Bronchial epithelial cell (primary cell): ENCODE measurements around the gene VWA8. TPM values are rescaled to one million over a fixed set of nuclear protein-coding genes. Genes with fewer than 3 reads are reported as not detected.

Source experiments
- DNase-seq: peaks from one replicate; pipeline ENCODE4 v3.0.0-alpha.2; 2010; ENCODE audit warnings: low read depth
- FAIRE-seq: peaks from 2 replicates; lab custom pipeline; 2011; peaks lifted over from hg19 to GRCh38; lab: Jason Lieb, UNC
- H3K27me3 ChIP-seq: 2 replicates; pipeline ENCODE4 v1.5.1; 2011; ENCODE audit warnings: low read length; ENCODE audit not compliant: control insufficient read depth, insufficient read depth
- H3K36me3 ChIP-seq: 2 replicates; pipeline ENCODE4 v1.5.1; 2011; ENCODE audit warnings: low read length; ENCODE audit not compliant: control insufficient read depth, insufficient read depth
- H3K4me3 ChIP-seq: 2 replicates; pipeline ENCODE4 v1.5.1; 2011; ENCODE audit warnings: mild to moderate bottlenecking, low read depth, low read length, control low read depth
- total RNA-seq: library from RNA; depleted of rRNA; stranded (reverse); fragments of >200 nt; gene quantifications from 2 replicates; pipeline ENCODE4 v1.2.1, GENCODE V29; 2014
- TF ChIP-seq, protein P1 (sequence below): IDR thresholded peaks from 2 replicates; pipeline ENCODE4 v1.5.1; 2011; ENCODE audit warnings: mild to moderate bottlenecking, moderate library complexity, low read length, control low read depth, inconsistent platforms; ENCODE audit not compliant: insufficient read depth, severe bottlenecking

Gene VWA8
- total RNA-seq, 1 donor from 2014 or later = 17.1 TPM

DNA sequence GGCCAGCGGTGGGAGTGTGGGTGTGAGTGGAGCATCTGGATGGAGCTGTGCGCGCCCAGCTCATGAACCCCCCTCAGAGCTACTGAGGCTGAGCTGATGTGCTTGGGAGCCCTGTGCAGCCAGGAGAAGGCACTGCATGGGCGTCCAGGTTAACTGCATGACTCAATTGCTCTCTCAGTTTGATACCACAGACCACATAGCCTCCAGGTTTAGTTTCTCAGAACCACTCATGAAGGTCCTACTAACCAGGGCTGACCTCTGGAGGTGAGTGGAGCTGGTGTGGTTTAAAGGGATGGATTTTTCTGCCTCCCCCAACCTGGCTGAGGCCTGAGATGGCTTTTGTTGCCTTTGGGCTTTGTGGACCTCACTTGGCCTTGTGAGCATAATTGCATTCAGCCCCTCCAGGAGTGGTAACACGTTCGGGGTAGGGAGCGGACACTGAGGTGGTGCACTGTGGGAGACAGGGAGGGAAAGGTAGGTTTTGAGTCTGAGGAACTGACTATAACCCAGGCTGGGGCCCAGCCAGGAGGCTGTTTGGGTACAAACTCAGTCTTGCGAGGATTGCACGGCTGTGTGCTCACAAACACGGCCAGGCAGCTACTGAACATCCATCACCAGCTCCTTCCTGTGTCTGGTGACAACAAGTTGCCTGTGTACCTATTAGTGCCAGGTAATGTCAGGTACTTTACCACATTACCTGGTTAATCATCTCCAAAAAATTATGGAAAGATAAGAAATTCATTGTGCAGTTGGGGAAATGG is 406.1 kb downstream of the VWA8 start:
- DNase-seq = no peak
- no peak for FAIRE-seq
- Histone ChIP-seq H3K4me3 (no peak overlapping the region), H3K36me3 (no peaks in the 10 kb centered on the region), H3K27me3 (no peaks in the 10 kb centered on the region)
- TF ChIP-seq, protein P1, sequence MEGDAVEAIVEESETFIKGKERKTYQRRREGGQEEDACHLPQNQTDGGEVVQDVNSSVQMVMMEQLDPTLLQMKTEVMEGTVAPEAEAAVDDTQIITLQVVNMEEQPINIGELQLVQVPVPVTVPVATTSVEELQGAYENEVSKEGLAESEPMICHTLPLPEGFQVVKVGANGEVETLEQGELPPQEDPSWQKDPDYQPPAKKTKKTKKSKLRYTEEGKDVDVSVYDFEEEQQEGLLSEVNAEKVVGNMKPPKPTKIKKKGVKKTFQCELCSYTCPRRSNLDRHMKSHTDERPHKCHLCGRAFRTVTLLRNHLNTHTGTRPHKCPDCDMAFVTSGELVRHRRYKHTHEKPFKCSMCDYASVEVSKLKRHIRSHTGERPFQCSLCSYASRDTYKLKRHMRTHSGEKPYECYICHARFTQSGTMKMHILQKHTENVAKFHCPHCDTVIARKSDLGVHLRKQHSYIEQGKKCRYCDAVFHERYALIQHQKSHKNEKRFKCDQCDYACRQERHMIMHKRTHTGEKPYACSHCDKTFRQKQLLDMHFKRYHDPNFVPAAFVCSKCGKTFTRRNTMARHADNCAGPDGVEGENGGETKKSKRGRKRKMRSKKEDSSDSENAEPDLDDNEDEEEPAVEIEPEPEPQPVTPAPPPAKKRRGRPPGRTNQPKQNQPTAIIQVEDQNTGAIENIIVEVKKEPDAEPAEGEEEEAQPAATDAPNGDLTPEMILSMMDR = no peak

DNA sequence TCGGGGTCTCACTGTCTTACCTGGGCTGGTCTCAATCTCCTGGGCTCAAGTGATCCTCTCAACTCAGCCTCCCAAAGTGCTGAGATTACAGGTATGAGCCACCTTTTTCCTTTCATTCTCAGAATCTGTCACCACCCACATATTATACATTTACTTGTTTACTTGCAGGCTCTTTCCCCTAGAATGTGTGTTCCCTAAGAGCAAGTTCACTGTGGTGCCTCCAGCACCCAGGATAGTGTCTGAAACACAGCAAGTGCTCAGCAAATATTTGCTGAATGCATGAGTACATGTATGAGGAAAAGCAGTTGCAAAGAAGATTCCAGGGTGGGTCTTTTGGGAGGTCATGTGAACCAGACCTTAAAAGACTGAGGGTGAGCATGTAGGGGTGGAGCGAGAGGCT is 406.7 kb downstream of the VWA8 start:
- TF ChIP-seq, protein P1 = no peak
- Histone ChIP-seq H3K36me3 (no peaks in the 10 kb centered on the region), H3K27me3 (no peaks in the 10 kb centered on the region), H3K4me3 (no peak overlapping the region)
- no peak for DNase-seq
- FAIRE-seq = no peak

DNA sequence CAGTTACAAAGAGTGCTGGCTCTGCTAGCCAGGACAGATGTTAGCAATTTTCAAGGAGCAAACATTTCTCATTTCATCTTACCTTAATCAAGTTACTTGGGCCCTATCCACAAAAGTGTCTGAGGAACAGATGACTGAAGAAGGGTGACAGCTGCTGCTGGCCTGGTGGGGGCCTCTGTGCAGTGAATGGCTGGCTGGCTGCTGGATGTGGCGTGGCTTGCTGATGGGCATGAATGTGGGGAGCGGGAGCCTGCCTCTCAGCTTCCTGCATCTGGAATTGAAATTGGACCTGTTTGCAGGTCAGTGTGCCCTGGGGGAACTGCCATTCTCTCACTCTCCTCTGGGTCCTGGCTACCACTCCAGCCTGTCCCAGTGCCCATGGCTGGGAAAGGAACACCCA is 408.9 kb downstream of the VWA8 start:
- Histone ChIP-seq H3K4me3 (no peak overlapping the region), H3K36me3 (no peaks in the 10 kb centered on the region), H3K27me3 (no peaks in the 10 kb centered on the region)
- DNase-seq = no peak
- TF ChIP-seq, protein P1 = no peak
- no peak for FAIRE-seq

DNA sequence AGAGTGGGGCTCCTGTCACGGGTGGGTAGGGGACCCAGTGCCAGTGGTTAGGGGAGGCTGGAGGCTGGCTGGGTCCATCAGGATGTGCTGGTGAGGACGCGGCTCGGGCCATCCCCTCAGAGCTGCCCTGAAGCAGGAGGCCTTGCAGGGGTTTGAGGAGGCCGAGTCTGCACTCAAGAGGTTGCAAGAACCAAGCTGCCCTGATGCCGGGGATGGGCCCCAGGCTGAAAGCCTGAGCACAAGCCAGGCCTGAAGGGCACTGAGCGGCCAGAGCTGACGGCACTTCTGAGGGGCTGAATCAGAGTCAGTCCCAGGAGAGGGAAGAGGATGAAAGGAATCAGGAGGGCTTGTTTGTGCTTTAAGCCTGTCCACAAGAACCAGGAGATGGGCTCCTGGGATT is 410.6 kb downstream of the VWA8 start:
- no peaks in the 10 kb centered on the region for H3K27me3 ChIP-seq
- TF ChIP-seq, protein P1 = no peak
- no peak for FAIRE-seq

DNA sequence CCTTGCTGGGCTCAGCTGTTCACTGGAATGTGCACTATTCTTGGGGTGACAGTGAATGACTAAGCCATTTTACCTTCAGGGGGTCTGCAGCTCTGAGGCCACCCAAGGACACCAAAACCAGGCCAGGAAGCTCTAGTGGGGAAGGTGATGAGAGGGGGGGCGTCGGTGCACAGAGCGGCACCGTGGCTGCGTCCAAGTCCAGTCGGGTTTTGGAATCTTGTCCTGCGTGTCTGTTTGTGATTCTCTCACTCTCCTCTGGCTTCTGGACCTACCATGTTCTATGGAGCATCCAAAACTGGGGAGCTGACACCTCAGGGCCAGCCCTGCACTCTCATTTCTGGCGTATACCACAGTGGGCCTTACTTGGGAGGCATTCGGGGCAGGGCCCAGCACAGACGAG is 411.4 kb downstream of the VWA8 start:
- Histone ChIP-seq H3K4me3 (no peak overlapping the region), H3K36me3 (no peaks in the 10 kb centered on the region), H3K27me3 (no peaks in the 10 kb centered on the region)
- peak; percentile 52 for FAIRE-seq
- TF ChIP-seq, protein P1 = no peak
- no peak for DNase-seq

More for the DNA sequence above, 410.6 kb downstream of the VWA8 start:
- no peak for DNase-seq
- Histone ChIP-seq H3K4me3 (no peak overlapping the region), H3K36me3 (no peaks in the 10 kb centered on the region)

DNA sequence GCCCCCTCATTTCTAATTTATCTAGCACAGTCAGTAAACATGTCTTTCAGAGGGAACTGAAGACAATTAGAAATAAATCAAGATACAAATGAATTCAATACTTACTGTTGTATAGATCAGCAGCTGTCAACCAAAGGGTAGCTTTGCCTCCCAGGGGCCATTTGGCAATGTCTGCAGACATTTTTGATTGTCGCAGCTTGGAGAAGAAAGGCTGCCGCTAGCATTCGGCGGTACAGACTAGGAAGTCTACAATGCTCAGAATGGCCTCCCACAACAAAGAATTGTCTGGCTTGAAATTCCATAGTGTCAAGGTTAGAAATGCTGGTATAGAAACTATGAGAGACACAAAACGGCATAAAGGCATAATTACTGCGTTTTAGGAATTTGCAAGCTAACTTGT is 412.0 kb downstream of the VWA8 start:
- DNase-seq = no peak
- Histone ChIP-seq H3K4me3 (no peak overlapping the region), H3K36me3 (no peaks in the 10 kb centered on the region), H3K27me3 (no peaks in the 10 kb centered on the region)
- TF ChIP-seq, protein P1 = no peak
- no peak for FAIRE-seq
